Stimulated activated naive CD8-positive, alpha-beta T cell treated with anti-CD3 and anti-CD28 coated beads, Interleukin-15, amount 100 ng/mL, for 72 hours (primary cell): ENCODE results near the gene RSPH1.
A peak's percentile ranks its signal among the peaks of the same experiment; 100 is the strongest.
"Not testable (repeated sequence)": the region's sequence is repeated elsewhere in the genome, so short reads cannot be mapped to it uniquely, and the experiment has no call there.

Experiments used
- ATAC-seq: fragments of 150-1000 bp; cut with Tn5 transposase; 2 replicates; pipeline ENCODE4 v1.10.0; 2021; ENCODE audit warnings: mild to moderate bottlenecking, moderate library complexity
- DNase-seq, 2 donors: peaks; one replicate each; pipeline ENCODE4 v3.0.0; 2021 to 2022
- H3K27ac Mint-ChIP-seq, 2 donors: one replicate each; pipeline ENCODE4 v1.8.0; 2022; ENCODE audit warnings: mild to moderate bottlenecking in 2 of 2, mixed read lengths in 2 of 2, moderate library complexity in 2 of 2
- H3K27me3 Mint-ChIP-seq: one replicate; pipeline ENCODE4 v1.8.0; 2022; ENCODE audit warnings: mixed read lengths
- H3K4me1 Mint-ChIP-seq: one replicate; pipeline ENCODE4 v1.8.0; 2022; ENCODE audit warnings: mild to moderate bottlenecking, mixed read lengths
- H3K4me3 Mint-ChIP-seq, 2 donors: one replicate each; pipeline ENCODE4 v1.8.0; 2022; ENCODE audit warnings: mild to moderate bottlenecking in 2 of 2, mixed read lengths in 2 of 2, moderate library complexity in 1 of 2
- H3K9me3 Mint-ChIP-seq, 2 donors: one replicate each; pipeline ENCODE4 v1.8.0; 2022; ENCODE audit warnings: mixed read lengths in 2 of 2

The RSPH1 gene

DNA sequence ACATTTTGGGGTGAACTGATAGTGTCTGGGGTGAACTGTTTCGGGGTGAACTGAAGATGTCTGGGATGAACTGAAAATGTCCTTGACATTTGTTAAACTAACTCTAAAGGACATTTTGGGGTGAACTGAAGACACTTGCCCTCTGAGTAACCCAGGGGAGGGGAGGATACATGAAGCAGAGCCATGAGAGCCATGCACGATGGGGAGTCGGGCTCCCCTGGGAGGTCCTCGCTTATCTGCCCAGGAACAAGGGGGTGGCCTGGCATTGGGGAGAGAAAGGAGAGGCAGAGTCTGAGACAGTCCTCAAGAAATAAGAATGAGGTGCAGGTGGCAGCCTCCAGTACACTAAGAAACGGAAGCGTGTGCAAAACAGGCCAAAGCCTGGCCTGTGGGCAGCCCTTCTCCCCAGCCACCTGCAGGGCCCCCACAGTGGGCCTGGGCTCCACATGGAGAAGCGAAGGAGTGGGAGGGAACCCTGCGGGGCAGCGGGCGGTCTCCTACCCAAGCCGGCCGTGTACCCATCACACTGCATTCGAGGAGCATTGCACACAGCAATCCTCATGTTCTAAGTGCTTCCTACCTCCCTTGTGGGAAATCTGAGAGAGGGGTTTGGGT is 24.2 kb downstream of the RSPH1 start:
- DNase-seq: peak in 1 of 2 donors; percentile 0
- Mint-ChIP-seq H3K9me3 (no peaks in the 10 kb centered on the region), H3K27me3 (peaks cover 7% of the 10 kb centered on the region), H3K4me3 (no peak overlapping the region), H3K27ac (no peak overlapping the region), H3K4me1 (peaks cover 17% of the 10 kb centered on the region)
- ATAC-seq: no peak

DNA sequence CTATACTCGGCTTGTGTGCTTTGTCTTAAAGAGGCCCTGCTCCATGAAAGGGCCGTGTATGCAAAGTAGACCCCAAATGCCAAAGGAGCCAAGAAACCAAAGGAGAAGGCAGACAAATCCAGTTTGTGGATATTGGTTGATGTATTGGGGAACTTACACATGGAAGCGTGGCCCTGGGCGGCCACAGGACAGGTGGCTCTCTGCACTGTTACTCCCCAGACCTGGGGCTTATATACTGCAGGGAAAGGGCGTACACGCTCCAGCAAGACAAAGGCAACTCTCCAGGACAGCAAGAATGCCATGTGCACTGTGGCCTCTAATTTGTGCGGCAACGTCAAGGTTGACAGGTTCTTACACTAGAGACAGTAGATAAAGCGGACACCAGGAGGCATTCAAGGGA is 24.8 kb downstream of the RSPH1 start:
- ATAC-seq (no peak), DNase-seq (no peak)
- no peak overlapping the region for H3K4me3 Mint-ChIP-seq
- peaks cover 19% of the 10 kb centered on the region for H3K4me1 Mint-ChIP-seq
- peaks cover 7% of the 10 kb centered on the region for H3K27me3 Mint-ChIP-seq
- peak overlapping the region in 1 of 2 donors; percentile 71 for H3K27ac Mint-ChIP-seq
- no peaks in the 10 kb centered on the region for H3K9me3 Mint-ChIP-seq

DNA sequence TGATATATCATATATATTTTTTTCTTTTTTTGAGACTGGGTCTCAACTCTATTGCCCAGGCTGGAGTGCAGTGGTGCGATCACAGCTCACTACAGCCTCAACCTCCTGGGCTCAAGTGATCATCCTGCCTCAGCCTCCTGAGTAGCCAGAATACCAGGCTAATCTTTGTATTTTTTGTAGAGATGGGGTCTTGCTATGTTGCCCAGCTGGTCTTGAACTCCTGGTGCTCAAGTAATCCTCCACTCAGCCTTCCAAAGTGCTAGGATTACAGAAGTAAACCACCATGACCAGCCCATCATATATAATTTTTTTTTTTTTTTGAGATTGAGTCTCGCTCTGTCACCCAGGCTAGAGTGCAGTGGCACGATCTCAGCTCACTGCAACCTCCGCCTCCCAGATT is 26.3 kb downstream of the RSPH1 start:
- peaks cover 32% of the 10 kb centered on the region for H3K4me1 Mint-ChIP-seq
- H3K27ac Mint-ChIP-seq, DNase-seq, H3K4me3 Mint-ChIP-seq, H3K27me3 Mint-ChIP-seq, ATAC-seq, H3K9me3 Mint-ChIP-seq: not testable (repeated sequence)

DNA sequence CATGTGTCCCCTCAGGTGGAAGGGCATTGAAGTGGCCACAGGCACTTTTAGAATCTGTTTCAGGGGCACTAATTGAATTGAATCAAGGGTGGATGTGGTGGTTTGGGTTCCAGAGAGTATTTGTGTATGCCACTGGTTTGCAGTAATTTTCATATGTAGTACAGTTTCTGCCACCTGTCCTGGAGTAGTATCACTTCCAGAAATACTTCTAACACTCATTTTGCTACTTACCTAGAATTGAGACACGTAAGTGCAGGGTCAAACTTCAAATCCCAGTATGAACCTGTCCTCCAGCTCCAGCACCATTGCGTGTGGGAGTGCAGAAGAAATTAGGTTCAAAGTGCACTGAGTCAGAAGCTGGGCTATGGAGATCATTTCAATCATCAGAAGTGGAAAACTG is 26.8 kb downstream of the RSPH1 start:
- Mint-ChIP-seq H3K27me3 (peaks cover 7% of the 10 kb centered on the region), H3K4me1 (peaks cover 35% of the 10 kb centered on the region), H3K9me3 (no peaks in the 10 kb centered on the region), H3K27ac (no peak overlapping the region), H3K4me3 (no peak overlapping the region)
- DNase-seq (no peak), ATAC-seq (no peak)

- Mint-ChIP-seq H3K27ac (peak overlapping the region in 1 of 2 donors; percentile 42), H3K9me3 (no peaks in the 10 kb centered on the region), H3K4me1 (peaks cover 37% of the 10 kb centered on the region), H3K27me3 (peaks cover 7% of the 10 kb centered on the region), H3K4me3 (no peak overlapping the region)
- DNase-seq: no peak
- no peak for ATAC-seq
Measured at GRCh38 chr21:42468491-42469131, 27.4 kb downstream of the RSPH1 start.

GRCh38 chr21:42467140-42467983 is 28.7 kb downstream of the RSPH1 start:
- Mint-ChIP-seq H3K4me1 (peaks cover 49% of the 10 kb centered on the region), H3K27me3 (peaks cover 7% of the 10 kb centered on the region), H3K27ac (no peak overlapping the region), H3K9me3 (no peaks in the 10 kb centered on the region), H3K4me3 (no peak overlapping the region)
- ATAC-seq (no peak), DNase-seq (no peak)

- no peak for ATAC-seq
- H3K9me3 Mint-ChIP-seq: no peaks in the 10 kb centered on the region
- DNase-seq: no peak
- H3K4me1 Mint-ChIP-seq: peaks cover 56% of the 10 kb centered on the region
- H3K27ac Mint-ChIP-seq: no peak overlapping the region
- peaks cover 7% of the 10 kb centered on the region for H3K27me3 Mint-ChIP-seq
- no peak overlapping the region for H3K4me3 Mint-ChIP-seq
Measured at GRCh38 chr21:42466700-42467099, 29.3 kb downstream of the RSPH1 start.

GRCh38 chr21:42465803-42466127 is 30.3 kb downstream of the RSPH1 start:
- no peak for DNase-seq
- Mint-ChIP-seq H3K27ac (no peak overlapping the region), H3K27me3 (peaks cover 7% of the 10 kb centered on the region), H3K9me3 (no peaks in the 10 kb centered on the region), H3K4me3 (peak overlapping the region in 1 of 2 donors; percentile 51), H3K4me1 (peaks cover 65% of the 10 kb centered on the region)
- no peak for ATAC-seq

- Mint-ChIP-seq H3K9me3 (no peaks in the 10 kb centered on the region), H3K27ac (peak overlapping the region in 1 of 2 donors; percentile 55), H3K4me3 (peak overlapping the region; percentile 51 to 67), H3K27me3 (peaks cover 7% of the 10 kb centered on the region), H3K4me1 (peaks cover 71% of the 10 kb centered on the region)
- ATAC-seq (no peak), DNase-seq (no peak)
Measured at GRCh38 chr21:42465008-42465802, 30.8 kb downstream of the RSPH1 start.

DNA sequence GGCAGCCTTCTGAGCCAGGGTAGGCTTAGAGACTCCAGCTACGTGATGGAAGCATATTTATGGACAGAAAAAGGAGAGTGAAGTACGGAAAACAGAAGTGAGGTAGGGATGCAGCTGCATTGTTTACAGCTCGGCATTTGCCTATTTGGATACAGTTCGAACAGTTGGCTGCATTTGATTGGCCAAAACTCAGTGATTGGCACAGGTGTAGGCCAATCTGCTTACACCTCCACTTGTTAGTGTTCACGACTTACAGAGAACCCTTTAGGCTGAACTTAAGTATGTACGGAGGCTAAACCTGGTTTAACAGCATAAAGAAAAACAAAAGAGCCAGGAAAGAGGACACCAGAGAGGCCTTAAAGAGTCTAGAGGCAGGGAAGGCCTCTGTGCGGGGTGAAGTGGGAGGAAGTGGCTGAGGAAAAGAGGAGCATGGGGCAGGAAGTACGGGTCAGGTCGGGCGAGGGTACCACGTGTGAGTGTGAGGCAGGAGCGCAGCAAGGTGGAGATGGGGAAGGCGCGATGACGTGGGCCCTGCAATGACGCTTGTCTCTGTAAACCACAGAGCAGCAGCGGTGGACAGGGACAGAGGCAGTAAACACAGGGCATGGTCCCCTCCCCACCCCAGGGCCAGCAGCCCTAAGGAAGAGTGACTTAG is 32.0 kb downstream of the RSPH1 start:
- Mint-ChIP-seq H3K27ac (peak overlapping the region; percentile 79 to 99), H3K27me3 (peaks cover 7% of the 10 kb centered on the region), H3K9me3 (no peaks in the 10 kb centered on the region), H3K4me1 (peaks cover 75% of the 10 kb centered on the region), H3K4me3 (peak overlapping the region; percentile 73)
- DNase-seq: peak; percentile 69 to 77
- peak; percentile 82 for ATAC-seq

DNA sequence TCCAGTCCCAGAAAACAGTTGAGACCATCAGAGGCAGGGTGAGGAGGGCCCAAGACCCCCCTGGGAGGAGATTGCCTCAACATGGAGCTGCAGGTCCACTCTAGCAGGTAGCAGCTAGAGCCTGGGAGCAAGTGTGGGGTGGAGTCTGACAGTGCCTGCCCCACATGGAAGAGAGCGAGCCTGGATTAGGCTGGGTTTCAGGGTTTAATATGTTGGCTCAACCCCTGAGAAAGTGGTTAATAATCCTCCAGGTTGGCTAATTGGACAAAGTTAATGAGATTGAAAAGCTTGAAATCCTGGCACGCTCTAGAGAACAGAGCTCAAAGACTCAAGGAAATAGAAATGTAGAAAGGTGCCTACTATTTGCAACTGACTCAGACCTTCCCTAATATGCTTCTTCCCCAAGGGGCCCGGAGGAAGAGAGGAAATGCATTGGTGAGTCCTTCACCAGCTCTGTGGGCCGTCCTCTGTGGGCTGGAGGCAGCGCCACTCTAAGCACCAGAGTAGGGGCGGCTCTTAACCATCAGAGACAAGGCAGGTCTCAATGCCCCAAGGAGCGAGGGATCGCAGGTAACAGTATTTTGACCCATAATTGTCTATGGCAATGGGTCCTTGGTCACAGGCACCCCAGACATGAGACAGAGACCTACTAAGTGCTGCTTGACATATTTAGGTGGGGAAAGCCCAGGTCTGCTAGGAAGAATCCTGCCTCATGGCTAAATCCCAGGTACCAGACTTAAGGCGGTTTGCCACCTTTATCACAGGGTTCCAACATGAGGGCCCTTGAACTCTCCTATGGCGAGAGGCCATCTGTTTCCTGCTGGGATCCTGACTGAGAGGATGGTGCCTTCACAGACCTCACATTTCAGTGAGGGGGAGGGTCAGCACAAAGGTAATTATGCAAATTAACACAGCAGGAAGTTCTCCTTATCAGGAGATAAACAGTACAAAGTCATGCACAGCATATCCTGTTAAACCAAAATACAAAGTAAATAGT is 33.8 kb downstream of the RSPH1 start:
- peaks cover 70% of the 10 kb centered on the region for H3K4me1 Mint-ChIP-seq
- H3K4me3 Mint-ChIP-seq: peak overlapping the region; percentile 54 to 77
- peak overlapping the region in 1 of 2 donors; percentile 80 for H3K27ac Mint-ChIP-seq
- H3K27me3 Mint-ChIP-seq: no peaks in the 10 kb centered on the region
- DNase-seq: no peak
- H3K9me3 Mint-ChIP-seq: no peaks in the 10 kb centered on the region
- no peak for ATAC-seq

DNA sequence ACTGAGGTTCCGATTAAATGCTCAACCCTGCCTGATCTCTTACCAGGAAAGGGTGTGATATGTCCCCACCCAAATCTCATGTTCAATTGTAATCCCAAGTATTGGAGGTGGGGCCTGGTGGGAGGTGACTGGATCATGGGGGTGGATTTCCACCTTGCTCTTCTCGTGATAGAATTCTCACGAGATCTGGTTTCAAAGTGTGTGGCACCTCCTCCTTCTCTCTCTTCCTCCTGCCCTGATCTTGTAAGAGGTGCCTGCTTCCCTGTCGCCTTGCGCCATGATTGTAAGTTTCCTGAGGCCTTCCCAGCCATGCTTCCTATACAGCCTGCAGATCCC is 34.9 kb downstream of the RSPH1 start:
- Mint-ChIP-seq H3K9me3 (no peaks in the 10 kb centered on the region), H3K4me3 (peak overlapping the region; percentile 54 to 77), H3K4me1 (peaks cover 75% of the 10 kb centered on the region), H3K27ac (peak overlapping the region; percentile 86 to 92), H3K27me3 (no peaks in the 10 kb centered on the region)
- ATAC-seq: no peak
- no peak for DNase-seq

- ATAC-seq (peak; percentile 78), DNase-seq (peak in 1 of 2 donors; percentile 54)
- H3K4me3 Mint-ChIP-seq: peak overlapping the region; percentile 54 to 77
- peaks cover 75% of the 10 kb centered on the region for H3K4me1 Mint-ChIP-seq
- no peaks in the 10 kb centered on the region for H3K9me3 Mint-ChIP-seq
- peak overlapping the region; percentile 86 to 92 for H3K27ac Mint-ChIP-seq
- no peaks in the 10 kb centered on the region for H3K27me3 Mint-ChIP-seq
Measured at GRCh38 chr21:42460391-42461184, 35.4 kb downstream of the RSPH1 start.
